ENCODE results near the gene TSPAN9. TPM values are rescaled to one million over a fixed set of nuclear protein-coding genes. Genes with fewer than 3 reads are reported as not detected.

The TSPAN9 gene
- total and polyA plus RNA-seq, 11 donors = 70.0 to 387 (median 151) TPM

GRCh38 chr12:3032161-3032560, 45.0 kb upstream of the TSPAN9 start:
- DNase-seq = peak in 1 of 5 donors; percentile 32

GRCh38 chr12:3032770-3033538, 44.2 kb upstream of the TSPAN9 start:
- ATAC-seq (peak in 3 of 4 donors; percentile 24 to 74 (median 39)), DNase-seq (peak in 4 of 5 donors; percentile 21 to 71 (median 55))
- Histone ChIP-seq H3K4me1 (peaks cover 0 to 36% (median 17%) of the 10 kb centered on the region in 12 donors), H3K36me3 (peaks cover 0 to 11% (median 5%) of the 10 kb centered on the region in 9 donors), H3K4me3 (no peak overlapping the region), H3K27me3 (no peaks in the 10 kb centered on the region), H3K9me3 (no peaks in the 10 kb centered on the region), H3K27ac (peak overlapping the region in 9 of 12 donors; percentile 6 to 74 (median 50))
- 70 to 78% (median 72%) methylated on average over 21 to 27 of the region's 27 CpGs for WGBS, 4 donors
- intact Hi-C loops (cut with DNase I) = loop anchor here in 9 of 10 donors (2.0 to 10.0 kb wide), 10 partner anchors 36 to 288 kb away; partner anchors contain the start of gene TEX52 (in 7 of the 9)
- no peak for TF ChIP-seq POLR2A (IDR thresholded peaks at IDR 0.05)
- TF ChIP-seq CTCF (IDR thresholded peaks at IDR 0.05) = no peak

More at GRCh38 chr12:3032161-3032560, 45.0 kb upstream of the TSPAN9 start:
- Histone ChIP-seq H3K4me3 (no peak overlapping the region), H3K27me3 (no peaks in the 10 kb centered on the region), H3K9me3 (no peaks in the 10 kb centered on the region), H3K27ac (peak overlapping the region in 6 of 12 donors; percentile 9 to 74 (median 40)), H3K36me3 (peaks cover 0 to 9% (median 4%) of the 10 kb centered on the region in 9 donors), H3K4me1 (peaks cover 0 to 36% (median 17%) of the 10 kb centered on the region in 12 donors)
- 79 to 88% (median 85%) methylated on average over 12 of the region's 12 CpGs for WGBS, 4 donors
- no peak for ATAC-seq
- TF ChIP-seq CTCF (IDR thresholded peaks at IDR 0.05) (no peak), POLR2A (IDR thresholded peaks at IDR 0.05) (no peak)
- intact Hi-C loops (cut with DNase I) = loop anchor here in 9 of 10 donors (2.0 to 10.0 kb wide), 10 partner anchors 35 to 287 kb away; partner anchors contain the start of gene TEX52 (in 7 of the 9)

- intact Hi-C loops (cut with DNase I) = loop anchor here in 9 of 10 donors (2.0 to 10.0 kb wide), 10 partner anchors 36 to 289 kb away; partner anchors contain the start of gene TEX52 (in 7 of the 9)
- Histone ChIP-seq H3K27ac (peak overlapping the region in 7 of 12 donors; percentile 15 to 72 (median 50)), H3K9me3 (no peaks in the 10 kb centered on the region), H3K36me3 (peaks cover 0 to 11% (median 8%) of the 10 kb centered on the region in 9 donors), H3K4me1 (peaks cover 0 to 36% (median 17%) of the 10 kb centered on the region in 12 donors), H3K4me3 (no peak overlapping the region), H3K27me3 (no peaks in the 10 kb centered on the region)
- TF ChIP-seq CTCF (IDR thresholded peaks at IDR 0.05) (no peak), POLR2A (IDR thresholded peaks at IDR 0.05) (no peak)
- WGBS, 4 donors = 73 to 88% (median 82%) methylated on average over 8 of the region's 8 CpGs
- DNase-seq = peak in 2 of 5 donors; percentile 12 to 26
- ATAC-seq = no peak
Observed at GRCh38 chr12:3033539-3033867, 43.7 kb upstream of the TSPAN9 start.

Measured in heart left ventricle (tissue), 16 donors.